Activated CD4-positive, alpha-beta T cell treated with anti-CD3 and anti-CD28 coated beads for 4 hours (primary cell): Measurements from ENCODE around the gene EFCAB11.

Experiments
- DNase-seq, 2 donors: peaks; one replicate each; pipeline ENCODE4 v3.0.0-alpha.2; 2020

EFCAB11 gene

DNA sequence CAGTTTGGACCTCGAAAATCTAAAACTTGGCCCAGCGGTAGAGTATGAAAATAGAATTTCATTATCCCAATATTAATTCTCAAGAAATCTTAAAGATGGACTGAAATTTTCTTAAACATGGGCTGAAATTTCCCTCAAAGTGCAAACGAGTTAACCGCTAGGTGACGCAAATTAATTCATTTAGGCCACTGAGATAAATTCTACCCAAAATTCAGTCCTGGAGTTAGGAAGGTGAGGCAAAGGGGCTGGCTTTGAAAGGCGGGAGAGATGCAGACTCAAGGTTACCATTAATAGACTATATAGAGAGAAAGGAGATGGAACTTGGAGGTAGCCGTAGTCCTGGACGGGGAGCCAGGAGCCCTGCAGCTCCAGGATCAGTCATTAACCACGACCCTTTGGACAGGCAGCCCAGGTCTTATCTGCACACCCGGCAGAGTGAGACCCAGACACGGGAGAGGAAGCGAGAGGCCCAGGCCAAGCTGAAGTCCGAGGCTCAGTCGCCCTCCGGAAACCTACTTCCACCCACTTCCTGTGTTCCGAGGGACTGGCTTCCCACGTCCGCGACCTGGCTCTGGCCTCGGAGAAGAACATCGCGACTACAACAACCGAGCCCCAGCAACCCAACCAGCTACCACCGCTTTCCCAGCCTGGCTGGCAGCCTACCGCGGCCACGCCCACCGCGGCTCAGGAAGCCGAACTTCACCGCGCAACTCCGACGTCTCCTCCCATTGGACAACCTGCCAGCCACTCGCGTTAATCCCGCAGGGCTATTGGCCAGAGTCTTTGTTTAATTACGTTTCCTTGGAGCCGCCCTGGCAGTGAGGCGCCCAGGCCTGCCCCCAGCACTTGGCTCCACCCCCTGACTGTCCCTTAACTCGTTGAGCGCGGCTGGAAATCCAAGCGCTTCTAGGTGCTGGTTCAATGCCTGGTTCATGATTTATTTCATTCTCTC, at the start of gene EFCAB11:
EFCAB11 (minus strand) TSS at position 661 of the 952 bp plus-strand sequence; CDS start at position 591, 70 bp downstream.
- DNase-seq: peak; percentile 93 to 94

- no peak for DNase-seq
Measured at GRCh38 chr14:90003526-90004307, 49.2 kb upstream of the EFCAB11 start.

- DNase-seq: no peak
Measured at GRCh38 chr14:90000935-90001334, 46.4 kb upstream of the EFCAB11 start.

DNA sequence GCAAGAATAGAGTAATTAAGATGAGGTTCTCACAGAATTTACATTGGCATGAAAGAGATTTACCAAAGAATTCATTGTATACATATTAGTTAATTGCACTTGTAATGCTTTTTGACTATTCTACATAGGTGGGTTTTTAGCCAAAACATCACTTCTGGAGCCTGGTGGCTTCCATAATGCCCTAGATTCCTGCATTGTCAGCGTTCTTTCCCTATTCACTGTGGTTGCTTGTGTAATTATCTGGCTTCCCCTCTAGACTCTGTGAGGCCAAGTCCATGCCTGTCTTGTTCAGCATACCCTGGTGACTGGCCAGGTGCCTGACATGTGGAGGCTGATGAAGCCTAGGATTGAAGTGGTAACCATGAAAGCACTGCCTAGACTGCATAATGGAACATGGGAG, 42.4 kb upstream of the EFCAB11 start:
- no peak for DNase-seq

DNA sequence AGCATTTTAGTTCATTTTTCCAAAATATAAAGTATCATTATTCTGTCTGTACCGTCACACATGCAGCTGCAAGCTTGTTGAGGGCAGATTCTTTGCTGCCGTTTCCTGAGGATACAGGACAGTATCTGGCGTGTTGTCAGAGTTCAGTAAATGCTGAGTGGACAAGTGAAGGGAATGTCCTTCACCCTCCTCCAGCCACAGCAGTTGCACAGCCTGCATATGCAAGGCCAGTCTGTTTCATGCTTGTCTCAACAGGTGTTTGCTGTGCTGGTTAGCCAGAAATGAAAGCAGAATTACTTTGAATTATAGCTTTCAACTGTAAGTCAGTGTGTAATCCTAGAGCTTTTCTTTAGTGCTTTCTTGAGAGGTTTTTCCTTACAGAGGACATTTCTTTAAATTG, 37.7 kb upstream of the EFCAB11 start:
- no peak for DNase-seq

GRCh38 chr14:89990623-89991275, 36.2 kb upstream of the EFCAB11 start:
- no peak for DNase-seq

DNA sequence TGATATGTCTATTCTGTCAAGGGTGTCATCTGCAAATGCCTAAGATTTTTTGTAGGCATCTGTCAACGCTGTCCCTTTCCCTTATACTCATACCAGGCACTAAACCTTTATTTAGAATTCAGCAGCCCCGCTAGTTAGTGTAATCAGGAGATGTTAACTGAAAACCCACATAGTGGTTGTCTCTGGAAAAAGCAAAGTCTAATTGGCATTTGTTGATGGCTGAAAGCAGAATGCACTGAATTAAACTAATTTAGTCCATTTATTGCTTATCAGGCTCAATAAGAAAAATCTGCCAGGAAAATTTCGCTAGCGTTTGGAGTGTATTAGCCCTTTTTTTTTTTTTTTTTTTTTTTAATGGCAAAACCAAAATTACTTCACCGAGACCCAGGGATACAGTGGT, 35.7 kb upstream of the EFCAB11 start:
- DNase-seq: no peak

GRCh38 chr14:89988787-89989186, 34.3 kb upstream of the EFCAB11 start:
- no peak for DNase-seq

DNA sequence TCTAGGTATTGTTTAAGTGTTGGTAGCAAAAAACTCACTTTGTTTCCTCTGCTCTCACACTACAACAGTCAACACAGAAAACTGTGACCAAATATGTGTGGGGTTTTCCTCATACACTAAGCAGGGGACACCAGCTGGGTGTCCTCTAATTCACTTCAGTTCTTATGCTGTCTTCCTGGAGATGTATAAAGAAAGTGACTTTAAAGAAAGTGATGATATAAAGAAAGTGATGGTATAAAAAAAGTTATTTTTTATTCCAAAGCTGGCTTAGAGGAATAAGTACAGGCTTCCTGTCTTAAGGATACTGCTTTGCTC, 32.6 kb upstream of the EFCAB11 start:
- DNase-seq: no peak

- DNase-seq: no peak
Measured at GRCh38 chr14:89986462-89987160, 32.1 kb upstream of the EFCAB11 start.

- no peak for DNase-seq
Measured at GRCh38 chr14:89983375-89983774, 28.8 kb upstream of the EFCAB11 start.

- DNase-seq: no peak
Measured at GRCh38 chr14:89978656-89979055, 24.1 kb upstream of the EFCAB11 start.

- no peak for DNase-seq
Measured at GRCh38 chr14:89977668-89978067, 23.1 kb upstream of the EFCAB11 start.

- DNase-seq: peak; percentile 45 to 56
Measured at GRCh38 chr14:89973234-89973823, 18.8 kb upstream of the EFCAB11 start.

DNA sequence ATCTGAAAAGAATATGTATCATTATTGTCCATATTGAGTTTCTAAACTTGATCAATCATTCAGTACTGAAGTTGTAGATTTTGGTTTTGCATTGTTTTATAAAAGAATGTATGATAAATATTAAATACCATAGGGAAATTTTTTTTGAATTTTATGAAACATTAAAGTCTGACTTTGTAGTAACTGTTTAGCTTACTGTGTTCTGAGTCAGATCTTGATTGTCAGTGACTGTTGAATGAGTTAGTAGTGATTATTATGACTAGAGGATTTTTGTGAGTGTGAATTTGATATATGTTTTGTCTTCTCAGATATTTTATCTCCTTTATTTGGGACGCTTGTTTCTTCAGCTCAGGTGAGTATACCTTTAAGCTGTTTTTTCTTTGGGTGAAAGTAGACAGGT, 11.3 kb upstream of the EFCAB11 start:
- no peak for DNase-seq

DNA sequence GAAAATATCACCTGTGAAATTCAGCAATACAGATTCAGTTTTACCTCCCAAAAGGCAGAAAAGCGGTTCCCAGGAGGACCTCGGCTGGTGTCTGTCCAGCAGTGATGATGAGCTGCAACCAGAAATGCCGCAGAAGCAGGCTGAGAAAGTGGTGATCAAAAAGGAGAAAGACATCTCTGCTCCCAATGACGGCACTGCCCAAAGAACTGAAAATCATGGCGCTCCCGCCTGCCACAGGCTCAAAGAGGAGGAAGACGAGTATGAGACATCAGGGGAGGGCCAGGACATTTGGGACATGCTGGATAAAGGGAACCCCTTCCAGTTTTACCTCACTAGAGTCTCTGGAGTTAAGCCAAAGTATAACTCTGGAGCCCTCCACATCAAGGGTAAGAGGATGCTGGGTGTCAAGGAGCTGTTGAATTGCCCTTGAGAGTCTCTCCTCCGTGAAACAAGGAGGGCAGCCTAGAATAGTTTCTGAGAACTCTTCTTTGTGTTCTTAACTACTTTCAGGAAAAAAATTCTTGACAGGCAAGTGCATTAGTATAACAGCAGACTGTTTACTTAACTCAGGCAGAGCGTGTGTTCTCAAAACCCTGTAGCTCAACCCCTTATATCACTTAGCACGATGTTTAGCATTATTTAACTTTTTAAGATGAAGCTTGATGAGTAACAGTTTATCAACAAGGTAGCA, 8.9 kb upstream of the EFCAB11 start:
- DNase-seq: no peak

GRCh38 chr14:89960914-89961313, 6.4 kb upstream of the EFCAB11 start:
- no peak for DNase-seq

GRCh38 chr14:89959853-89960445, 5.4 kb upstream of the EFCAB11 start:
- DNase-seq: no peak

DNA sequence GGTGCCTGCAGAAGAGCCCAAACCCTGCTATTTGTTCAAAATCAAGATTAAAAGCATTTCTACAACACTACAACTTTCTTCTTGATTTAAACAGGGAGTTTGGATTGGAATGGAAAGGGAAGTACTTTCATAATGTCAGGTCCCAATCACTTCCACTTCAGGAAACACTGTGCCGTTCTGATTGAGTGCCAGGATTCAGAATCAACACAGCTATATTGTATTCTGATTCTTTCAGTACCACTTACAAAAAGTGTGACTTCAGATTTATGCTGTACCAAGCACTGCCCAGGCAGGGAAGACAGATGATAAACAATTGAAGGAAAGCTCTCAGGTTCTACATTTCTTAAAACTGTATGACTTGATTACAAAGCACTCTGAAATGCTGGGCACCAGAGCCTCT, 4.4 kb upstream of the EFCAB11 start:
- DNase-seq: no peak

DNA sequence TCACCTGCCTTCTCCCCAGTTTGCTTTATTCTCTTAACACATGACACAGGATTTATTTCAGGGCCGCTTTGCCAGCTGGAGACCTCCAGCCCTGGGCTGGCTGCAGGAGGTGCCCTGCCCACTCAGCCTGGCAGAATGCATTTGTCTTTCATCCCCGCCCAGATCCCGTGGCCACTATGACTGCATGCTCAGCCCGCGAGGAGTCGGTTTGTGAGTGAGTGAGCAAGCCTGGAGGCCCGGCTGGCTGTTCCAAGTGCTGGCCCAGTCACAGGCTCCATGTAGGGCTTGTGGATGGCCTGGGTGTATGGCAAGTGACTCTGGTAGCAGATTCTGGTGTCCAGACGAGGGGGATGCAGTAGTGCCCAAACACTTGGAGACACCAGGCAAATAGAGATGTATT, 3.3 kb upstream of the EFCAB11 start:
- no peak for DNase-seq

GRCh38 chr14:89957376-89957775, 2.8 kb upstream of the EFCAB11 start:
- no peak for DNase-seq

DNA sequence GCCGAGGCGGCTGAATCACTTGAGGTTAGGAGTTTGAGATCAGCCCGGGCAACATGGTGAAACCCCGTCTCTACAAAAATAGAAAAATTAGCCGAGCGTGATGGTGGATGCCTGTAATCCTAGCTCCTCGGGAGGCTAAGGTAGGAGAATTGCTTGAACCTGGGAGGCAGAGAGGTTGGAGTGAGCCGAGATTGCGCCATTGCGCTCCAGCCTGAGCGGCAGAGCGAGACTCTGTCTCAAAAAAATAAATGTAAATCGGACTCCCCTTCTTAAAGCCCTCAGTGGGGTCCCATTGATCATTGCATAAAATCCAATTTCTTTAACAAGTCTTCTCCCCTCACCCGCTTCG, 2.1 kb upstream of the EFCAB11 start:
- DNase-seq: no peak
